ENCODE results near the gene PCSK5.

DNA sequence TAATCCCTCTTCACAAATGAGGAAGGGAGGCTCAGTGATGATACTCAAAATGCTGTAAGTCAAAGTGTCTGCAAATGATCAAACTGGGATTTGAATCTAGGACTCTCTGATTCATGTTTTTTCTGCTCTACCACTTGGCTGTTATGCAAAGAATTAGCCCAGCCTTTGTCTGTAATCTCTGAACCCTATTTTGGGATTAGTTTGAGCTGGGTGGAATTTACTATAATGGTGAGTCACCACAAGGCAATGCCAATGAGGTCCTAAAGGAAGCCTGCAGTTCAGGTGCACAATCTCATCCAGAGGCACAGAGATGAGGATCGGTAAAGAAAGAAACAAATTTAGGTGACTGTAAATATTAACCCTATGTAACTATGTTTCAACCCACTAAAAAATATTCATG, 474.6 kb downstream of the PCSK5 start:
- TF ChIP-seq, protein P1, sequence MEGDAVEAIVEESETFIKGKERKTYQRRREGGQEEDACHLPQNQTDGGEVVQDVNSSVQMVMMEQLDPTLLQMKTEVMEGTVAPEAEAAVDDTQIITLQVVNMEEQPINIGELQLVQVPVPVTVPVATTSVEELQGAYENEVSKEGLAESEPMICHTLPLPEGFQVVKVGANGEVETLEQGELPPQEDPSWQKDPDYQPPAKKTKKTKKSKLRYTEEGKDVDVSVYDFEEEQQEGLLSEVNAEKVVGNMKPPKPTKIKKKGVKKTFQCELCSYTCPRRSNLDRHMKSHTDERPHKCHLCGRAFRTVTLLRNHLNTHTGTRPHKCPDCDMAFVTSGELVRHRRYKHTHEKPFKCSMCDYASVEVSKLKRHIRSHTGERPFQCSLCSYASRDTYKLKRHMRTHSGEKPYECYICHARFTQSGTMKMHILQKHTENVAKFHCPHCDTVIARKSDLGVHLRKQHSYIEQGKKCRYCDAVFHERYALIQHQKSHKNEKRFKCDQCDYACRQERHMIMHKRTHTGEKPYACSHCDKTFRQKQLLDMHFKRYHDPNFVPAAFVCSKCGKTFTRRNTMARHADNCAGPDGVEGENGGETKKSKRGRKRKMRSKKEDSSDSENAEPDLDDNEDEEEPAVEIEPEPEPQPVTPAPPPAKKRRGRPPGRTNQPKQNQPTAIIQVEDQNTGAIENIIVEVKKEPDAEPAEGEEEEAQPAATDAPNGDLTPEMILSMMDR (IDR thresholded peaks at IDR 0.05; ENCODE audit: control extremely low read depth in 1 of 3, insufficient read depth in 1 of 3, low read depth in 1 of 3, low read length in 3 of 3): no peak
- TF ChIP-seq TAF1 (IDR thresholded peaks at IDR 0.05; ENCODE audit: low read depth, low read length) (no peak), POLR2AphosphoS5 (IDR thresholded peaks at IDR 0.05; ENCODE audit: low read depth, low read length) (no peak)
